ENCODE data around the gene LRRC8B. TPM values are rescaled to one million over a fixed set of nuclear protein-coding genes. Genes with fewer than 3 reads are reported as not detected.
A peak's percentile ranks its signal among the peaks of the same experiment; 100 is the strongest.

LRRC8B gene
- total RNA-seq, 2 donors from 2014 or later = 39.2 to 39.4 TPM

DNA sequence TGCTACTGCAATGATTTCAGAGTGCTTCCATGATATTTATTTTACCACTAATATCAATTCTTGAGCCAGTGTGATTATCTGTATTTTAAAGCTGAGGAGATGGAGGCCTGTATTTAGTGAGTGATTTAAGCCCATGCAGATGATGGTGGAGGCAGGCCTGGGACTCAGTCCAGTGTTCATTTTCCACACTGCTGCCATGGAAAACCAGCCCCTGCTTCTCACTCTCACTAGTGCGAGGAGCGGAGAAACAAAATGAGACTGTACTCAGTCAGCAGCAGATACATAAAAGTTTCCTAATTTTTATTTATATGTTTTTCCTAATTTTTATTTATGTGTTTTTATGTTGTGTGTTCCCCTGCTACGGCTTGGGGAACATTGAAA lies 32.8 kb downstream of the LRRC8B start:
- Histone ChIP-seq H3K9ac (ENCODE audit: extremely low read depth, low read length, poor library complexity, severe bottlenecking) (no peak overlapping the region), H3K36me3 (ENCODE audit: control insufficient read depth, insufficient read depth, low read length) (peaks cover 44% of the 10 kb centered on the region), H3K27me3 (ENCODE audit: control insufficient read depth, insufficient read depth, low read length, poor library complexity, severe bottlenecking) (no peaks in the 10 kb centered on the region), H3K4me1 (ENCODE audit: control insufficient read depth, insufficient read depth, low read length) (peaks cover 4% of the 10 kb centered on the region), H3K9me3 (ENCODE audit: control insufficient read depth, low read length) (peaks cover 12% of the 10 kb centered on the region), H3K27ac (ENCODE audit: low read depth, low read length) (no peak overlapping the region), H3K4me3 (ENCODE audit: low read length) (no peak overlapping the region)
- Mint-ChIP-seq H3K36me3 (ENCODE audit: low read depth) (peaks cover 36% of the 10 kb centered on the region), H3K27me3 (ENCODE audit: insufficient read depth) (no peaks in the 10 kb centered on the region), H3K4me1 (peaks cover 14% of the 10 kb centered on the region), H3K27ac (no peak overlapping the region), H3K9me3 (peaks cover 6% of the 10 kb centered on the region), H3K4me3 (no peak overlapping the region)
- WGBS, 2 experiments (ENCODE audit: insufficient coverage in 1 of 2, insufficient read length in 1 of 2) = 100% methylated on average over 2 of the region's 3 CpGs; no CpG with 5 or more reads in 1 of the 2 experiments
- DNase-seq = no peak
- TF ChIP-seq, protein P1, sequence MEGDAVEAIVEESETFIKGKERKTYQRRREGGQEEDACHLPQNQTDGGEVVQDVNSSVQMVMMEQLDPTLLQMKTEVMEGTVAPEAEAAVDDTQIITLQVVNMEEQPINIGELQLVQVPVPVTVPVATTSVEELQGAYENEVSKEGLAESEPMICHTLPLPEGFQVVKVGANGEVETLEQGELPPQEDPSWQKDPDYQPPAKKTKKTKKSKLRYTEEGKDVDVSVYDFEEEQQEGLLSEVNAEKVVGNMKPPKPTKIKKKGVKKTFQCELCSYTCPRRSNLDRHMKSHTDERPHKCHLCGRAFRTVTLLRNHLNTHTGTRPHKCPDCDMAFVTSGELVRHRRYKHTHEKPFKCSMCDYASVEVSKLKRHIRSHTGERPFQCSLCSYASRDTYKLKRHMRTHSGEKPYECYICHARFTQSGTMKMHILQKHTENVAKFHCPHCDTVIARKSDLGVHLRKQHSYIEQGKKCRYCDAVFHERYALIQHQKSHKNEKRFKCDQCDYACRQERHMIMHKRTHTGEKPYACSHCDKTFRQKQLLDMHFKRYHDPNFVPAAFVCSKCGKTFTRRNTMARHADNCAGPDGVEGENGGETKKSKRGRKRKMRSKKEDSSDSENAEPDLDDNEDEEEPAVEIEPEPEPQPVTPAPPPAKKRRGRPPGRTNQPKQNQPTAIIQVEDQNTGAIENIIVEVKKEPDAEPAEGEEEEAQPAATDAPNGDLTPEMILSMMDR (conservative IDR thresholded peaks at IDR 0.05) = no peak

DNA sequence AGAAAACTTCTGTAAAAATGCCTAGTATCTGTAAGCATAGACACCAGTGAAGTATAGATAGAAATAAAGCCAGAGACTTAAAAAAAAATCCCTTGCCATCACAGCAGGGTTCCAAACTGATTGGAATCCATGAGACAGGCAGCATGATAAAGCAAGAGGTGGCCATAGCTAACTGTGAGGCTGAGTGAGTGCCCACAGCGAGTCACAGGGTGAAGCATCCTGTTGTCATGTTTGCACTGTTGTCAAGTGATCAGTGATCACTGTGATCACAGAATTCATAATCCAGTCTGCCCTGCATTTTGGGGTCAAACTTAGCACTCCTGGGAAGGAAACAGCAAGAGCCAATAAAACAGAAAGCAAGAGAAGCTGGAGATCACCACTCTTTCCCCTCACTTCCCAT lies 33.3 kb downstream of the LRRC8B start:
- Mint-ChIP-seq H3K36me3 (ENCODE audit: low read depth) (peaks cover 36% of the 10 kb centered on the region), H3K9me3 (peaks cover 6% of the 10 kb centered on the region), H3K4me3 (no peak overlapping the region), H3K4me1 (peaks cover 17% of the 10 kb centered on the region), H3K27me3 (ENCODE audit: insufficient read depth) (no peaks in the 10 kb centered on the region), H3K27ac (no peak overlapping the region)
- WGBS, 2 experiments (ENCODE audit: insufficient coverage in 1 of 2, insufficient read length in 1 of 2) = 94 to 100% methylated on average over 1 of the region's 1 CpG
- Histone ChIP-seq H3K4me1 (ENCODE audit: control insufficient read depth, insufficient read depth, low read length) (peaks cover 9% of the 10 kb centered on the region), H3K27ac (ENCODE audit: low read depth, low read length) (no peak overlapping the region), H3K9me3 (ENCODE audit: control insufficient read depth, low read length) (peaks cover 12% of the 10 kb centered on the region), H3K4me3 (ENCODE audit: low read length) (no peak overlapping the region), H3K27me3 (ENCODE audit: control insufficient read depth, insufficient read depth, low read length, poor library complexity, severe bottlenecking) (no peaks in the 10 kb centered on the region), H3K36me3 (ENCODE audit: control insufficient read depth, insufficient read depth, low read length) (peaks cover 39% of the 10 kb centered on the region), H3K9ac (ENCODE audit: extremely low read depth, low read length, poor library complexity, severe bottlenecking) (no peak overlapping the region)
- no peak for DNase-seq
- TF ChIP-seq, protein P1 (conservative IDR thresholded peaks at IDR 0.05) = no peak

DNA sequence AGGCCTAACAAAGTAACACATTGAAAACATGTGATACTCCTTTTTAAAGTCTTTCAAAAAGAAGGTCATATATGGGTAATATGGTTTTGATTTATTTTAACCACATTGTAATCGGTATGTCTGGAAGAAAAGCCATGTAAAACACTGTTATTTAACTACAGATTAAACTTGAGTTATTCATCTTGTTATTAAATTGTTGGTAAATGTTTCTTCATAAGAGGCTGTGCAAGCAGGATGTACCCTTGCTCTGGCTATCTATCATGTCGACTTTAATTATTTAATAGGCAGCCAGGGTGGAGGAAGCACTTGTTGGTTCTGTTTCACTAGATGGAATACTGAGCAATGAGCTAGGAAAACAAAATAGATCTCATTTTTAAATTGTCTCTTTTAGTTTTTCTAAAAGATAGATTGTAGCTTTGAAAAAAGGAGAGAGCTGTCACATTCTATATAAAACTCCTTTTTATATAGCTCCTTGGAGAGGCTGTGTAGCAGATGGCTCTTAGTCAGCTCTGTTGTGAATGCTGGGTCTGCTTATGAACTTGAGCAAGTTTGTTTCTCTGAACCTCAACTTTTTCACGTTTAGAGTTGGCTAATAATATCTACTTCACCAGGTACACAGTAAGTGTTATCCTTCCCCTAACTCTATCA lies 39.5 kb downstream of the LRRC8B start:
- Histone ChIP-seq H3K27me3 (ENCODE audit: control insufficient read depth, insufficient read depth, low read length, poor library complexity, severe bottlenecking) (no peaks in the 10 kb centered on the region), H3K36me3 (ENCODE audit: control insufficient read depth, insufficient read depth, low read length) (peaks cover 15% of the 10 kb centered on the region), H3K9ac (ENCODE audit: extremely low read depth, low read length, poor library complexity, severe bottlenecking) (no peak overlapping the region), H3K9me3 (ENCODE audit: control insufficient read depth, low read length) (peaks cover 6% of the 10 kb centered on the region), H3K27ac (ENCODE audit: low read depth, low read length) (no peak overlapping the region), H3K4me1 (ENCODE audit: control insufficient read depth, insufficient read depth, low read length) (peaks cover 56% of the 10 kb centered on the region), H3K4me3 (ENCODE audit: low read length) (peak overlapping the region; percentile 21)
- Mint-ChIP-seq H3K27me3 (ENCODE audit: insufficient read depth) (no peaks in the 10 kb centered on the region), H3K36me3 (ENCODE audit: low read depth) (peaks cover 10% of the 10 kb centered on the region), H3K4me3 (no peak overlapping the region), H3K27ac (no peak overlapping the region), H3K4me1 (peaks cover 63% of the 10 kb centered on the region), H3K9me3 (peaks cover 6% of the 10 kb centered on the region)
- 40 to 79% methylated on average over 1 to 3 of the region's 3 CpGs for WGBS, 2 experiments (ENCODE audit: insufficient coverage in 1 of 2, insufficient read length in 1 of 2)
- DNase-seq = no peak
- TF ChIP-seq, protein P1 (conservative IDR thresholded peaks at IDR 0.05) = no peak
